ENCODE measurements around the gene LIN7A. TPM values are rescaled to one million over a fixed set of nuclear protein-coding genes. Genes with fewer than 3 reads are reported as not detected.

Gene LIN7A
- total RNA-seq, 2 experiments from 2014 or later, result not detected

GRCh38 chr12:80834724-80835123 is 103.0 kb downstream of the LIN7A start:
- H3K4me3 Mint-ChIP-seq, result no peak overlapping the region
- DNase-seq, result no peak
- H3K4me1 Mint-ChIP-seq, result no peaks in the 10 kb centered on the region
- ChIA-PET CTCF (no interaction called here), POLR2A (no interaction called here)
- H3K9me3 Mint-ChIP-seq, result no peaks in the 10 kb centered on the region
- no peak overlapping the region for H3K27ac Mint-ChIP-seq
- no peaks in the 10 kb centered on the region for H3K27me3 Mint-ChIP-seq
- no peaks in the 10 kb centered on the region for H3K36me3 Mint-ChIP-seq (ENCODE audit: low read depth)

- no peak overlapping the region for H3K4me3 Mint-ChIP-seq
- no peaks in the 10 kb centered on the region for H3K36me3 Mint-ChIP-seq (ENCODE audit: low read depth)
- no peaks in the 10 kb centered on the region for H3K27me3 Mint-ChIP-seq
- POLR2A ChIA-PET, result no interaction called here
- no peak overlapping the region for H3K27ac Mint-ChIP-seq
- no peaks in the 10 kb centered on the region for H3K9me3 Mint-ChIP-seq
- no peaks in the 10 kb centered on the region for H3K4me1 Mint-ChIP-seq
- no peak for DNase-seq
- CTCF ChIA-PET, result no interaction called here
Observed at GRCh38 chr12:80830533-80831088, 107.1 kb downstream of the LIN7A start.

- no peak for DNase-seq
- CTCF ChIA-PET, result no interaction called here
- H3K27ac Mint-ChIP-seq, result no peak overlapping the region
- no peak overlapping the region for H3K4me3 Mint-ChIP-seq
- POLR2A ChIA-PET, result no interaction called here
- no peaks in the 10 kb centered on the region for H3K9me3 Mint-ChIP-seq
- H3K36me3 Mint-ChIP-seq (ENCODE audit: low read depth), result no peaks in the 10 kb centered on the region
- no peaks in the 10 kb centered on the region for H3K4me1 Mint-ChIP-seq
- H3K27me3 Mint-ChIP-seq, result no peaks in the 10 kb centered on the region
Observed at GRCh38 chr12:80829767-80830166, 108.0 kb downstream of the LIN7A start.

- POLR2A ChIA-PET, result no interaction called here
- Mint-ChIP-seq H3K27me3 (no peaks in the 10 kb centered on the region), H3K9me3 (peaks cover 2% of the 10 kb centered on the region), H3K4me3 (no peak overlapping the region), H3K4me1 (no peaks in the 10 kb centered on the region), H3K27ac (no peak overlapping the region), H3K36me3 (ENCODE audit: low read depth) (no peaks in the 10 kb centered on the region)
- CTCF ChIA-PET, result no interaction called here
- no peak for DNase-seq
Observed at GRCh38 chr12:80825506-80825905, 112.2 kb downstream of the LIN7A start.

- H3K9me3 Mint-ChIP-seq, result peaks cover 2% of the 10 kb centered on the region
- H3K27me3 Mint-ChIP-seq, result no peaks in the 10 kb centered on the region
- ChIA-PET POLR2A (no interaction called here), CTCF (no interaction called here)
- no peak overlapping the region for H3K4me3 Mint-ChIP-seq
- H3K36me3 Mint-ChIP-seq (ENCODE audit: low read depth), result no peaks in the 10 kb centered on the region
- no peak overlapping the region for H3K27ac Mint-ChIP-seq
- H3K4me1 Mint-ChIP-seq, result no peaks in the 10 kb centered on the region
- no peak for DNase-seq
Observed at GRCh38 chr12:80823393-80823792, 114.3 kb downstream of the LIN7A start.

- no peak overlapping the region for H3K4me3 Mint-ChIP-seq
- no peak overlapping the region for H3K27ac Mint-ChIP-seq
- no peaks in the 10 kb centered on the region for H3K4me1 Mint-ChIP-seq
- no peak for DNase-seq
- no peaks in the 10 kb centered on the region for H3K27me3 Mint-ChIP-seq
- peaks cover 2% of the 10 kb centered on the region for H3K9me3 Mint-ChIP-seq
- no peaks in the 10 kb centered on the region for H3K36me3 Mint-ChIP-seq (ENCODE audit: low read depth)
- ChIA-PET CTCF (no interaction called here), POLR2A (no interaction called here)
Observed at GRCh38 chr12:80821513-80822000, 116.2 kb downstream of the LIN7A start.

- no peak for DNase-seq
- ChIA-PET CTCF (no interaction called here), POLR2A (no interaction called here)
- Mint-ChIP-seq H3K27me3 (no peaks in the 10 kb centered on the region), H3K4me3 (no peak overlapping the region), H3K27ac (no peak overlapping the region), H3K9me3 (peaks cover 2% of the 10 kb centered on the region), H3K4me1 (no peaks in the 10 kb centered on the region), H3K36me3 (ENCODE audit: low read depth) (no peaks in the 10 kb centered on the region)
Observed at GRCh38 chr12:80818878-80819277, 118.9 kb downstream of the LIN7A start.

GRCh38 chr12:80815351-80815750 is 122.4 kb downstream of the LIN7A start:
- no peaks in the 10 kb centered on the region for H3K27me3 Mint-ChIP-seq

GRCh38 chr12:80814453-80814852 is 123.3 kb downstream of the LIN7A start:
- Mint-ChIP-seq H3K27me3 (no peaks in the 10 kb centered on the region), H3K4me3 (no peak overlapping the region), H3K4me1 (no peaks in the 10 kb centered on the region), H3K9me3 (no peaks in the 10 kb centered on the region), H3K27ac (no peak overlapping the region), H3K36me3 (ENCODE audit: low read depth) (no peaks in the 10 kb centered on the region)
- ChIA-PET CTCF (no interaction called here), POLR2A (no interaction called here)
- DNase-seq, result no peak

More at GRCh38 chr12:80815351-80815750, 122.4 kb downstream of the LIN7A start:
- H3K4me3 Mint-ChIP-seq, result no peak overlapping the region
- no peak overlapping the region for H3K27ac Mint-ChIP-seq
- H3K9me3 Mint-ChIP-seq, result no peaks in the 10 kb centered on the region
- H3K36me3 Mint-ChIP-seq (ENCODE audit: low read depth), result no peaks in the 10 kb centered on the region
- no peaks in the 10 kb centered on the region for H3K4me1 Mint-ChIP-seq
- ChIA-PET CTCF (no interaction called here), POLR2A (no interaction called here)
- no peak for DNase-seq

GRCh38 chr12:80813820-80814219 is 123.9 kb downstream of the LIN7A start:
- H3K27me3 Mint-ChIP-seq, result no peaks in the 10 kb centered on the region
- H3K9me3 Mint-ChIP-seq, result no peaks in the 10 kb centered on the region
- ChIA-PET POLR2A (no interaction called here), CTCF (no interaction called here)
- H3K27ac Mint-ChIP-seq, result no peak overlapping the region
- H3K4me3 Mint-ChIP-seq, result no peak overlapping the region
- H3K36me3 Mint-ChIP-seq (ENCODE audit: low read depth), result no peaks in the 10 kb centered on the region
- DNase-seq, result no peak
- no peaks in the 10 kb centered on the region for H3K4me1 Mint-ChIP-seq

- Mint-ChIP-seq H3K9me3 (peaks cover 3% of the 10 kb centered on the region), H3K27me3 (no peaks in the 10 kb centered on the region), H3K27ac (no peak overlapping the region), H3K36me3 (ENCODE audit: low read depth) (no peaks in the 10 kb centered on the region), H3K4me3 (no peak overlapping the region), H3K4me1 (no peaks in the 10 kb centered on the region)
- ChIA-PET CTCF (no interaction called here), POLR2A (no interaction called here)
- no peak for DNase-seq
Observed at GRCh38 chr12:80811957-80812708, 125.6 kb downstream of the LIN7A start.

- Mint-ChIP-seq H3K27me3 (no peaks in the 10 kb centered on the region), H3K9me3 (peaks cover 3% of the 10 kb centered on the region), H3K4me3 (no peak overlapping the region), H3K36me3 (ENCODE audit: low read depth) (no peaks in the 10 kb centered on the region), H3K4me1 (no peaks in the 10 kb centered on the region), H3K27ac (no peak overlapping the region)
- POLR2A ChIA-PET, result no interaction called here
- CTCF ChIA-PET, result no interaction called here
- DNase-seq, result no peak
Observed at GRCh38 chr12:80810874-80811273, 126.9 kb downstream of the LIN7A start.

GRCh38 chr12:80807640-80808288 is 130.0 kb downstream of the LIN7A start:
- Mint-ChIP-seq H3K4me3 (no peak overlapping the region), H3K27ac (no peak overlapping the region), H3K27me3 (no peaks in the 10 kb centered on the region), H3K36me3 (ENCODE audit: low read depth) (no peaks in the 10 kb centered on the region), H3K9me3 (peaks cover 3% of the 10 kb centered on the region), H3K4me1 (no peaks in the 10 kb centered on the region)
- DNase-seq, result no peak
- ChIA-PET POLR2A (no interaction called here), CTCF (no interaction called here)

GRCh38 chr12:80805106-80805505 is 132.6 kb downstream of the LIN7A start:
- DNase-seq, result no peak
- Mint-ChIP-seq H3K4me1 (no peaks in the 10 kb centered on the region), H3K36me3 (ENCODE audit: low read depth) (no peaks in the 10 kb centered on the region), H3K27me3 (no peaks in the 10 kb centered on the region), H3K9me3 (peaks cover 3% of the 10 kb centered on the region), H3K27ac (no peak overlapping the region), H3K4me3 (no peak overlapping the region)
- ChIA-PET POLR2A (no interaction called here), CTCF (no interaction called here)
